Liver (tissue), 9 donors: ENCODE results near the gene POLH. TPM values are rescaled to one million over a fixed set of nuclear protein-coding genes. Genes with fewer than 3 reads are reported as not detected.

Experiments used
- DNase-seq: peaks from one replicate; pipeline ENCODE4 v3.0.0-alpha.2; 2017; ENCODE audit warnings: low spot score
- H3K27ac ChIP-seq, 2 donors: one replicate each; pipeline ENCODE4 v1.7.0; 2013; ENCODE audit warnings: inconsistent platforms in 2 of 2, low read length in 2 of 2, control low read depth in 1 of 2, low read depth in 1 of 2, mild to moderate bottlenecking in 1 of 2
- H3K27me3 ChIP-seq, 4 donors: one replicate each; pipeline versions ENCODE4 v1.6.1 to v1.7.0; 2013; ENCODE audit warnings: low read length in 3 of 4, inconsistent platforms in 1 of 4, mild to moderate bottlenecking in 1 of 4, moderate library complexity in 1 of 4; ENCODE audit not compliant: control insufficient read depth in 4 of 4, insufficient read depth in 4 of 4
- H3K36me3 ChIP-seq, 4 donors: one replicate each; pipeline versions ENCODE4 v1.6.1 to v1.7.0; 2013; ENCODE audit warnings: low read length in 3 of 4, mild to moderate bottlenecking in 3 of 4, low read depth in 1 of 4, moderate library complexity in 1 of 4; ENCODE audit not compliant: control insufficient read depth in 4 of 4, insufficient read depth in 3 of 4
- H3K4me1 ChIP-seq, 4 donors: one replicate each; pipeline versions ENCODE4 v1.6.1 to v1.7.0; 2013; ENCODE audit warnings: low read length in 3 of 4, mild to moderate bottlenecking in 3 of 4, moderate library complexity in 1 of 4; ENCODE audit not compliant: control insufficient read depth in 4 of 4, insufficient read depth in 4 of 4
- H3K4me3 ChIP-seq, 3 donors: one replicate each; pipeline versions ENCODE4 v1.6.1 to v1.7.0; 2013; ENCODE audit warnings: low read length in 3 of 3, control low read depth in 1 of 3, low read depth in 1 of 3, mild to moderate bottlenecking in 1 of 3
- H3K9ac ChIP-seq, 2 donors: one replicate each; pipeline ENCODE4 v1.7.0; 2013; ENCODE audit warnings: low read length in 2 of 2, mild to moderate bottlenecking in 2 of 2, moderate library complexity in 2 of 2, control low read depth in 1 of 2, low read depth in 1 of 2
- H3K9me3 ChIP-seq, 4 donors: one replicate each; pipeline versions ENCODE4 v1.6.1 to v1.7.0; 2013; ENCODE audit warnings: low read length in 3 of 4; ENCODE audit not compliant: control insufficient read depth in 4 of 4
- EGR1 ChIP-seq, 2 donors: IDR thresholded peaks; 2 replicates each; pipeline ENCODE4 v1.6.1; 2016 to 2018; ENCODE audit warnings: antibody characterized with exemption in 2 of 2, low read depth in 2 of 2
- FOXA1 ChIP-seq: IDR thresholded peaks from 2 replicates; pipeline ENCODE4 v1.6.1; 2016; ENCODE audit warnings: antibody characterized with exemption
- FOXA2 ChIP-seq: IDR thresholded peaks from 2 replicates; pipeline ENCODE4 v1.6.1; 2016; ENCODE audit warnings: antibody characterized with exemption
- GABPA ChIP-seq, 2 donors: IDR thresholded peaks in 1 of 2; conservative IDR thresholded peaks in 1 of 2; 2 replicates each; pipeline ENCODE4 v1.6.1; 2016; ENCODE audit warnings: antibody characterized with exemption in 2 of 2, mild to moderate bottlenecking in 1 of 2, moderate library complexity in 1 of 2
- HNF4A ChIP-seq, 2 donors: conservative IDR thresholded peaks; 2 replicates each; pipeline ENCODE4 v1.6.1; 2016; ENCODE audit warnings: antibody characterized with exemption in 2 of 2, mild to moderate bottlenecking in 2 of 2
- HNF4G ChIP-seq: IDR thresholded peaks from 2 replicates; pipeline ENCODE4 v1.6.1; 2016; ENCODE audit warnings: antibody characterized with exemption
- JUND ChIP-seq, 2 donors: IDR thresholded peaks; 2 replicates each; pipeline ENCODE4 v1.6.1; 2016; ENCODE audit warnings: antibody characterized with exemption in 2 of 2
- NR2F2 ChIP-seq: IDR thresholded peaks from 2 replicates; pipeline ENCODE4 v1.6.1; 2016; ENCODE audit warnings: antibody characterized with exemption
- RAD21 ChIP-seq, 2 donors: IDR thresholded peaks; 2 replicates each; pipeline ENCODE4 v1.6.1; 2016; ENCODE audit warnings: antibody characterized with exemption in 2 of 2, mild to moderate bottlenecking in 2 of 2
- RXRA ChIP-seq, 2 donors: IDR thresholded peaks; 2 replicates each; pipeline ENCODE4 v1.6.1; 2017 to 2018; ENCODE audit warnings: antibody characterized with exemption in 2 of 2, mild to moderate bottlenecking in 1 of 2
- SP1 ChIP-seq: IDR thresholded peaks from 2 replicates; pipeline ENCODE4 v1.6.1; 2018; ENCODE audit warnings: antibody characterized with exemption, mild to moderate bottlenecking
- TAF1 ChIP-seq: conservative IDR thresholded peaks from 2 replicates; pipeline ENCODE4 v1.6.1; 2016; ENCODE audit warnings: antibody characterized with exemption, mild to moderate bottlenecking
- YY1 ChIP-seq: IDR thresholded peaks from 2 replicates; pipeline ENCODE4 v1.6.1; 2016; ENCODE audit warnings: antibody characterized with exemption, mild to moderate bottlenecking
- WGBS: extraction: QIAGEN DNeasy Blood & Tissue Kit; methylation state at CpG from one replicate; pipeline ENCODE4 v1.1.7; 2013; 5-methylcytosine and 5-hydroxymethylcytosine counted together
- polyA plus RNA-seq, 2 donors: library from polyadenylated mRNA; stranded (reverse) in 1 of 2; unstranded in 1 of 2; fragments of 200-250 nt in 1 of 2; fragments of >200 nt in 1 of 2; fragmentation: Nextera tagmentation in 1 of 2; extraction: Ambion mirVana in 1 of 2; gene quantifications; one replicate each; pipeline versions ENCODE4 v1.2.1 to v1.2.3, GENCODE V29; 2013 to 2015
- total RNA-seq, 2 donors: library from RNA; depleted of rRNA; stranded (reverse); fragments of >200 nt; gene quantifications; one replicate each; pipeline ENCODE4 v1.2.3, GENCODE V29; 2014
- TF ChIP-seq, protein P1 (sequence below): fragments of 150-350 bp; IDR thresholded peaks from 2 replicates; pipeline ENCODE4 v1.5.1; 2017; ENCODE audit warnings: improper control_type of control experiment, low read depth, low read length; ENCODE audit not compliant: missing input control
- TF ChIP-seq, protein P2 (sequence below): IDR thresholded peaks from 2 replicates; pipeline ENCODE4 v1.6.1; 2016; ENCODE audit warnings: antibody characterized with exemption
- TF ChIP-seq, protein P3 (sequence below): IDR thresholded peaks from 2 replicates; pipeline ENCODE4 v1.6.1; 2016; ENCODE audit warnings: antibody characterized with exemption
- TF ChIP-seq, protein P4 (sequence below): IDR thresholded peaks from 2 replicates; pipeline ENCODE4 v1.6.1; 2016; ENCODE audit warnings: antibody characterized with exemption, mild to moderate bottlenecking
- TF ChIP-seq, protein P5 (sequence below): IDR thresholded peaks from 2 replicates; pipeline ENCODE4 v1.6.1; 2016; ENCODE audit warnings: antibody characterized with exemption
- donor health status: healthy.
- donor health status: healthy.
- donor health status: healthy.
- donor health status: healthy.
- donor health status: healthy.

Gene POLH
- total and polyA plus RNA-seq, 4 donors: 1.9 to 7.5 (median 4.7) TPM

DNA sequence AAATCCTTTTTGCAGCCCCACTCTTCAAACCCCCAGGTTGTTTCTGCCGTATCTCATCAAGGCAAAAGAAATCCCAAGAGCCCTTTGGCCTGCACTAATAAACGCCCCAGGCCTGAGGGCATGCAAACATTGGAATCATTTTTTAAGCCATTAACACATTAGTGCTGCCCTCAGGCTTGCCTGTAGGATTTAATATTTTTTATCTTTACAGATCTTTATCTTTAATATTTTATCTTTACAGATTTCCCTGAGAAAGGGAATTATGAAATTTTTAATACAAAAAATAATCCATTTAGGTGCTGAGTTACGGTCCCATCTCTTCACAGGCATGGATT is 38.4 kb downstream of the POLH start:
- Histone ChIP-seq H3K27ac (no peak overlapping the region), H3K36me3 (peaks cover 0 to 20% (median 12%) of the 10 kb centered on the region in 4 donors), H3K27me3 (no peaks in the 10 kb centered on the region), H3K4me1 (no peaks in the 10 kb centered on the region), H3K9me3 (no peaks in the 10 kb centered on the region), H3K9ac (no peak overlapping the region), H3K4me3 (no peak overlapping the region)
- TF ChIP-seq RAD21 (IDR thresholded peaks at IDR 0.05) (no peak), SP1 (no peak), NR2F2 (no peak), GABPA (IDR thresholded peaks at IDR 0.05 in 1 of 2, conservative IDR thresholded peaks at IDR 0.05 in 1 of 2) (no peak), JUND (IDR thresholded peaks at IDR 0.05) (no peak), TAF1 (no peak), HNF4A (conservative IDR thresholded peaks at IDR 0.05) (no peak), FOXA2 (no peak), EGR1 (IDR thresholded peaks at IDR 0.05; ENCODE audit: low read depth in 2 of 2) (no peak), YY1 (no peak), FOXA1 (no peak), RXRA (IDR thresholded peaks at IDR 0.05) (no peak), HNF4G (no peak)
- TF ChIP-seq, protein P1, sequence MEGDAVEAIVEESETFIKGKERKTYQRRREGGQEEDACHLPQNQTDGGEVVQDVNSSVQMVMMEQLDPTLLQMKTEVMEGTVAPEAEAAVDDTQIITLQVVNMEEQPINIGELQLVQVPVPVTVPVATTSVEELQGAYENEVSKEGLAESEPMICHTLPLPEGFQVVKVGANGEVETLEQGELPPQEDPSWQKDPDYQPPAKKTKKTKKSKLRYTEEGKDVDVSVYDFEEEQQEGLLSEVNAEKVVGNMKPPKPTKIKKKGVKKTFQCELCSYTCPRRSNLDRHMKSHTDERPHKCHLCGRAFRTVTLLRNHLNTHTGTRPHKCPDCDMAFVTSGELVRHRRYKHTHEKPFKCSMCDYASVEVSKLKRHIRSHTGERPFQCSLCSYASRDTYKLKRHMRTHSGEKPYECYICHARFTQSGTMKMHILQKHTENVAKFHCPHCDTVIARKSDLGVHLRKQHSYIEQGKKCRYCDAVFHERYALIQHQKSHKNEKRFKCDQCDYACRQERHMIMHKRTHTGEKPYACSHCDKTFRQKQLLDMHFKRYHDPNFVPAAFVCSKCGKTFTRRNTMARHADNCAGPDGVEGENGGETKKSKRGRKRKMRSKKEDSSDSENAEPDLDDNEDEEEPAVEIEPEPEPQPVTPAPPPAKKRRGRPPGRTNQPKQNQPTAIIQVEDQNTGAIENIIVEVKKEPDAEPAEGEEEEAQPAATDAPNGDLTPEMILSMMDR: no peak
- TF ChIP-seq, protein P2, sequence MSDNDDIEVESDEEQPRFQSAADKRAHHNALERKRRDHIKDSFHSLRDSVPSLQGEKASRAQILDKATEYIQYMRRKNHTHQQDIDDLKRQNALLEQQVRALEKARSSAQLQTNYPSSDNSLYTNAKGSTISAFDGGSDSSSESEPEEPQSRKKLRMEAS: no peak
- TF ChIP-seq, protein P3, sequence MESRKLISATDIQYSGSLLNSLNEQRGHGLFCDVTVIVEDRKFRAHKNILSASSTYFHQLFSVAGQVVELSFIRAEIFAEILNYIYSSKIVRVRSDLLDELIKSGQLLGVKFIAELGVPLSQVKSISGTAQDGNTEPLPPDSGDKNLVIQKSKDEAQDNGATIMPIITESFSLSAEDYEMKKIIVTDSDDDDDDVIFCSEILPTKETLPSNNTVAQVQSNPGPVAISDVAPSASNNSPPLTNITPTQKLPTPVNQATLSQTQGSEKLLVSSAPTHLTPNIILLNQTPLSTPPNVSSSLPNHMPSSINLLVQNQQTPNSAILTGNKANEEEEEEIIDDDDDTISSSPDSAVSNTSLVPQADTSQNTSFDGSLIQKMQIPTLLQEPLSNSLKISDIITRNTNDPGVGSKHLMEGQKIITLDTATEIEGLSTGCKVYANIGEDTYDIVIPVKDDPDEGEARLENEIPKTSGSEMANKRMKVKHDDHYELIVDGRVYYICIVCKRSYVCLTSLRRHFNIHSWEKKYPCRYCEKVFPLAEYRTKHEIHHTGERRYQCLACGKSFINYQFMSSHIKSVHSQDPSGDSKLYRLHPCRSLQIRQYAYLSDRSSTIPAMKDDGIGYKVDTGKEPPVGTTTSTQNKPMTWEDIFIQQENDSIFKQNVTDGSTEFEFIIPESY: no peak
- TF ChIP-seq, protein P4, sequence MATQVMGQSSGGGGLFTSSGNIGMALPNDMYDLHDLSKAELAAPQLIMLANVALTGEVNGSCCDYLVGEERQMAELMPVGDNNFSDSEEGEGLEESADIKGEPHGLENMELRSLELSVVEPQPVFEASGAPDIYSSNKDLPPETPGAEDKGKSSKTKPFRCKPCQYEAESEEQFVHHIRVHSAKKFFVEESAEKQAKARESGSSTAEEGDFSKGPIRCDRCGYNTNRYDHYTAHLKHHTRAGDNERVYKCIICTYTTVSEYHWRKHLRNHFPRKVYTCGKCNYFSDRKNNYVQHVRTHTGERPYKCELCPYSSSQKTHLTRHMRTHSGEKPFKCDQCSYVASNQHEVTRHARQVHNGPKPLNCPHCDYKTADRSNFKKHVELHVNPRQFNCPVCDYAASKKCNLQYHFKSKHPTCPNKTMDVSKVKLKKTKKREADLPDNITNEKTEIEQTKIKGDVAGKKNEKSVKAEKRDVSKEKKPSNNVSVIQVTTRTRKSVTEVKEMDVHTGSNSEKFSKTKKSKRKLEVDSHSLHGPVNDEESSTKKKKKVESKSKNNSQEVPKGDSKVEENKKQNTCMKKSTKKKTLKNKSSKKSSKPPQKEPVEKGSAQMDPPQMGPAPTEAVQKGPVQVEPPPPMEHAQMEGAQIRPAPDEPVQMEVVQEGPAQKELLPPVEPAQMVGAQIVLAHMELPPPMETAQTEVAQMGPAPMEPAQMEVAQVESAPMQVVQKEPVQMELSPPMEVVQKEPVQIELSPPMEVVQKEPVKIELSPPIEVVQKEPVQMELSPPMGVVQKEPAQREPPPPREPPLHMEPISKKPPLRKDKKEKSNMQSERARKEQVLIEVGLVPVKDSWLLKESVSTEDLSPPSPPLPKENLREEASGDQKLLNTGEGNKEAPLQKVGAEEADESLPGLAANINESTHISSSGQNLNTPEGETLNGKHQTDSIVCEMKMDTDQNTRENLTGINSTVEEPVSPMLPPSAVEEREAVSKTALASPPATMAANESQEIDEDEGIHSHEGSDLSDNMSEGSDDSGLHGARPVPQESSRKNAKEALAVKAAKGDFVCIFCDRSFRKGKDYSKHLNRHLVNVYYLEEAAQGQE: no peak
- TF ChIP-seq, protein P5, sequence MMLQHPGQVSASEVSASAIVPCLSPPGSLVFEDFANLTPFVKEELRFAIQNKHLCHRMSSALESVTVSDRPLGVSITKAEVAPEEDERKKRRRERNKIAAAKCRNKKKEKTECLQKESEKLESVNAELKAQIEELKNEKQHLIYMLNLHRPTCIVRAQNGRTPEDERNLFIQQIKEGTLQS: no peak
- WGBS: 86% methylated on average over 3 of the region's 3 CpGs
- DNase-seq: no peak
